ENCODE measurements around the gene MSH5. TPM values are rescaled to one million over a fixed set of nuclear protein-coding genes. Genes with fewer than 3 reads are reported as not detected.

Gene MSH5
- total RNA-seq, 1 donor from 2014 or later: 48.2 TPM

DNA sequence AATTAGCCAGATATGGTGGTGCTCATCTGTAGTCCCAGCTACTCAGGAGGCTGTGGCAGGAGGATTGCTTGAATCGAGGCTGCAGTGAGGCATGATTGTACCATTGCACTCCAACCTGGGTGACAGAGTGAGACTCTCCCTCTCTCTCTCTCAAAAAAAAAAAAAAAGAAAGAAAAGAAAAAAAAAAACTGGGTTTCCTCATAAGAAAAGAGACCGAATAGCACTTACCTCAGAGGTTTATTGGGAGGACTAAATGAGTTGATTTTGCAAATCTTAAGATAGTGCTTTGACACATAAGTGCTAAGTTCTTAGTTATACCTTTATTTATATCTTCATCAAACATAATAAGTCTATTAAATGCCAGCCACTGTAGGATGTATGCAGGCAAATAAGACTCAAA lies 31.1 kb downstream of the MSH5 start:
- TF ChIP-seq CTCF (IDR thresholded peaks at IDR 0.05; ENCODE audit: unreplicated experiment): no peak
- DNase-seq (ENCODE audit: low spot score in 2 of 2, unreplicated experiment in 2 of 2): no peak
- no peaks in the 10 kb centered on the region for H3K36me3 Mint-ChIP-seq
- H3K27me3 Mint-ChIP-seq (ENCODE audit: low read depth): no peaks in the 10 kb centered on the region
- H3K9me3 Mint-ChIP-seq: no peaks in the 10 kb centered on the region
- H3K4me1 Mint-ChIP-seq: peaks cover 3% of the 10 kb centered on the region
- H3K4me3 Mint-ChIP-seq: no peak overlapping the region
- no peak overlapping the region for H3K27ac Mint-ChIP-seq

DNA sequence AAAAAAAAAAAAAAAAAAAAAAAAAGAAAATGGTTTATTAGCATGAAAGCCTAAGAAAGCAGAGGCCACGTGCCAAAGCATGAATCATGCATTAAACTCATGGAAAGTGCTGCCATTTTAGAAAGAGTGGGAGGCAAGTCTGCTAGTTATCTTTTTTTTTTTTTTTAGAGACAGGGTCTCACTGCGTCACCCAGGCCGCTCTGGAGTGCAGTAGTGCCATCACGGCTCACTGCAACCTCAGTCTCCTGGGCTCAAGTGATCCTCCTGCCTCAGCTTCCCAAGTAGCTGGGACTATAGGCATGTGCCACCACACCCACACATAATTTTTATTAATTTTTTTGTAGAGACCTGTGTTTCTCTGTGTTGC lies 32.2 kb downstream of the MSH5 start:
- DNase-seq (ENCODE audit: low spot score in 2 of 2, unreplicated experiment in 2 of 2): no peak
- no peak for TF ChIP-seq CTCF (IDR thresholded peaks at IDR 0.05; ENCODE audit: unreplicated experiment)
- Mint-ChIP-seq H3K9me3 (no peaks in the 10 kb centered on the region), H3K4me1 (peaks cover 11% of the 10 kb centered on the region), H3K27me3 (ENCODE audit: low read depth) (no peaks in the 10 kb centered on the region), H3K36me3 (no peaks in the 10 kb centered on the region), H3K4me3 (no peak overlapping the region), H3K27ac (no peak overlapping the region)

- TF ChIP-seq CTCF (IDR thresholded peaks at IDR 0.05; ENCODE audit: unreplicated experiment): no peak
- Mint-ChIP-seq H3K4me3 (no peak overlapping the region), H3K27ac (no peak overlapping the region), H3K4me1 (peaks cover 12% of the 10 kb centered on the region), H3K9me3 (no peaks in the 10 kb centered on the region), H3K36me3 (no peaks in the 10 kb centered on the region), H3K27me3 (ENCODE audit: low read depth) (no peaks in the 10 kb centered on the region)
- DNase-seq (ENCODE audit: low spot score in 2 of 2, unreplicated experiment in 2 of 2): no peak
Observed at GRCh38 chr6:31775184-31775583, 35.4 kb downstream of the MSH5 start.

DNA sequence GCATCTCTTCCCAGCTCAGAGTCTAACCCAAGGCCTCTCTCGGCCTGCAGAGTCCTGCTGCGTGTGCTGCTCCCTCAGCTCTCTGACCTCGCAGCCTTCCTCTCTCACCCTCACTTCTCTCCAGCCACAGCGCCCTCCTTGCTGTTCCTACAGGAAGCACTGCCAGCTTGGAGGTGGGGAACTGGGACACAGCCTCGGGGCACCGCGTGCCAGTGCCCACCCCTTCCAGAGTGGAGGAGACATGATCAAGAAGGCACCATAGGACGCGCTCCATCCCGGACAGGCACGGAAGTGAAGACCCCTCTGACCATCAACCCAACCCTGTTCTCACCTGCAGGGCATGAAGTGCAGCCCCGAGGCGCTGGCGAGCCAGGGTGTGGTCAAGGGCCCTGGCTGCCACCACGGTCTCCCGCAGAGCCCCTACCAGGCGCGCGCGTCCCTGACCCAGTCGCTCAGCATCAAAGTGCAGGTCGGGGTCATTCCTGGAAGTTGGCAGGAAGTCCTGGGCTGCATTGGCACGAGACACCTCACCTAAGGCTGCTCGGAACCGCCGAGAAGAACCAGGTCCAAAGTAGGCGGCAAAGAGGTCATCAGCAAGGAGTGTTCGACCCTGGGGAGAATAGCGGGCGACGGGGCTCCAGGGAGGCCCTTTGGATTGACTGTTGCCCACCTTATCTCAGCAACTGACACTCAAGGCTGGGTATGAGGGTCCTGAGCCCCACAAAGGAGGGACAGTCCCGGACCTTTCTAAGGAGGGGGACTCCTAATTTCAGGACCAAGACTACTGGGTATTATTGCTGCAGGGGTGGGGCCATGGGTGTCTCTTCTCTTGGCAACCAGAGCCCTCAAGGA lies 36.1 kb downstream of the MSH5 start:
- H3K4me3 Mint-ChIP-seq: no peak overlapping the region
- no peaks in the 10 kb centered on the region for H3K9me3 Mint-ChIP-seq
- no peak for TF ChIP-seq CTCF (IDR thresholded peaks at IDR 0.05; ENCODE audit: unreplicated experiment)
- no peak for DNase-seq (ENCODE audit: low spot score in 2 of 2, unreplicated experiment in 2 of 2)
- H3K36me3 Mint-ChIP-seq: peaks cover 2% of the 10 kb centered on the region
- H3K4me1 Mint-ChIP-seq: peaks cover 12% of the 10 kb centered on the region
- H3K27me3 Mint-ChIP-seq (ENCODE audit: low read depth): no peaks in the 10 kb centered on the region
- H3K27ac Mint-ChIP-seq: peak overlapping the region; percentile 69

- Mint-ChIP-seq H3K9me3 (no peaks in the 10 kb centered on the region), H3K4me1 (peaks cover 12% of the 10 kb centered on the region), H3K4me3 (peak overlapping the region; percentile 8), H3K27me3 (ENCODE audit: low read depth) (no peaks in the 10 kb centered on the region), H3K36me3 (peaks cover 5% of the 10 kb centered on the region), H3K27ac (peak overlapping the region; percentile 69)
- no peak for TF ChIP-seq CTCF (IDR thresholded peaks at IDR 0.05; ENCODE audit: unreplicated experiment)
- DNase-seq (ENCODE audit: low spot score in 2 of 2, unreplicated experiment in 2 of 2): no peak
Observed at GRCh38 chr6:31776485-31776988, 36.7 kb downstream of the MSH5 start.

Data from mesothelial cell of epicardium (in vitro differentiated cells).